Measurements from ENCODE around the gene ZFP2. TPM values are rescaled to one million over a fixed set of nuclear protein-coding genes. Genes with fewer than 3 reads are reported as not detected.

Gene ZFP2
- polyA plus RNA-seq (2011; rRNA removed) (0.05 and 0.10 TPM in 2 replicates), polyA plus RNA-seq (2017; fragmentation: RNase III; extraction: RNeasy Plus Mini Kit Qiagen cat#74134 plus additional on column Dnase treatment) (0.04 to 0.05 TPM (median 0.04 TPM) in 3 replicates), polyA minus RNA-seq (2011; rRNA and poly(A)+ RNA removed) (not detected in 2 replicates)
- polyA plus RNA-seq (2012; cell fraction: cytosol; rRNA removed), result not detected in 2 replicates
- polyA plus RNA-seq (2012; cell fraction: nucleus; rRNA removed), result not detected in 2 replicates

- H3K9me3 ChIP-seq, result peaks cover 76% of the 10 kb centered on the region
- POLR2A ChIA-PET, result interaction anchor here (0.5 kb wide), 1 partner anchor 129 kb away, joined by 5 read pairs; no protein-coding TSS in a partner anchor
- TF ChIP-seq TFCP2L1 (CRISPR knock-in tag; IDR thresholded peaks at IDR 0.05), result no peak
- TF ChIP-seq MAFK (IDR thresholded peaks at IDR 0.05; ENCODE audit: partially characterized antibody), result peak; percentile 66
- peak in 1 of 2 experiments; percentile 33; a peak in 1 of 5 replicates for TF ChIP-seq JUN (IDR thresholded peaks at IDR 0.05)
- peak; percentile 28 for TF ChIP-seq POLR2A (IDR thresholded peaks at IDR 0.05; ENCODE audit: low read length)
- TF ChIP-seq FOXS1 (CRISPR knock-in tag; IDR thresholded peaks at IDR 0.05), result no peak
- TF ChIP-seq E2F6 (IDR thresholded peaks at IDR 0.05; ENCODE audit: borderline replicate concordance, low read depth), result no peak
- peak within 1 kb of the TSS; percentile 62 for H3K4me2 ChIP-seq
- FAIRE-seq, result no peak
- 36% methylated on average over 8 of the region's 79 CpGs for WGBS (ENCODE audit: missing lambda C conversion rate)
- H3K4me1 ChIP-seq, result no peaks in the 10 kb centered on the region
- H3K27ac ChIP-seq, result peak within 1 kb of the TSS; percentile 65 to 86
- DNase-seq (ENCODE audit: low read depth in 1 of 2, low spot score in 1 of 2), result peak; percentile 18 to 48
- peak within 1 kb of the TSS; percentile 54 for H3K4me3 ChIP-seq
- ATAC-seq, result peak; percentile 96 to 98
- CTCF ChIA-PET, result interaction anchor here (0.6 kb wide), 1 partner anchor 902 kb away, joined by 3 read pairs; no protein-coding TSS in a partner anchor
These were observed at the start of gene ZFP2 for GRCh38 chr5:178895615-178896571. TSS of gene ZFP2 (plus strand) at chr5:178895913. CDS start at chr5:178931314, 35,401 bp downstream.

GRCh38 chr5:178849316-178849715, 46.4 kb upstream of the ZFP2 start:
- ChIA-PET CTCF (no interaction called here), POLR2A (no interaction called here)
- H3K4me2 ChIP-seq, result no peak overlapping the region
- 78% methylated on average over 5 of the region's 5 CpGs for WGBS (ENCODE audit: missing lambda C conversion rate)
- no peak for FAIRE-seq
- TF ChIP-seq HES2 (IDR thresholded peaks at IDR 0.05), result no peak
- no peak overlapping the region for H3K4me3 ChIP-seq
- peaks cover 10% of the 10 kb centered on the region; the same call in 2 of the 3 replicates for H3K9me3 ChIP-seq
- H3K4me1 ChIP-seq, result no peaks in the 10 kb centered on the region
- no peak for ATAC-seq
- no peak for DNase-seq (ENCODE audit: low read depth in 1 of 2, low spot score in 1 of 2)
- no peak overlapping the region for H3K27ac ChIP-seq

- peaks cover 21% of the 10 kb centered on the region for H3K9me3 ChIP-seq
- ATAC-seq (no peak), DNase-seq (ENCODE audit: low read depth in 1 of 2, low spot score in 1 of 2) (no peak), FAIRE-seq (no peak)
- ChIA-PET CTCF (no interaction called here), POLR2A (no interaction called here)
- H3K27ac ChIP-seq, result no peak overlapping the region
- H3K4me3 ChIP-seq, result no peak overlapping the region
- no peak overlapping the region for H3K4me2 ChIP-seq
- TF ChIP-seq HMGXB4 (CRISPR knock-in tag; IDR thresholded peaks at IDR 0.05; ENCODE audit: borderline replicate concordance), result no peak
- 37% methylated on average over 3 of the region's 3 CpGs for WGBS (ENCODE audit: missing lambda C conversion rate)
- no peaks in the 10 kb centered on the region for H3K4me1 ChIP-seq
These were observed 43.8 kb upstream of the ZFP2 start for GRCh38 chr5:178851951-178852350.

- Histone ChIP-seq H3K4me2 (no peak overlapping the region), H3K4me3 (no peak overlapping the region), H3K9me3 (peaks cover 41% of the 10 kb centered on the region), H3K27ac (no peak overlapping the region), H3K4me1 (no peaks in the 10 kb centered on the region)
- FAIRE-seq, result no peak
- ChIA-PET POLR2A (no interaction called here), CTCF (interaction anchor here (0.6 kb wide), 1 partner anchor 17 kb away, joined by 3 read pairs; no protein-coding TSS in a partner anchor)
- no peak for ATAC-seq
- no peak for DNase-seq (ENCODE audit: low read depth in 1 of 2, low spot score in 1 of 2)
- 19% methylated on average over 5 of the region's 5 CpGs for WGBS (ENCODE audit: missing lambda C conversion rate)
- TF ChIP-seq MAZ (IDR thresholded peaks at IDR 0.05; ENCODE audit: borderline replicate concordance, low read depth, low read length), result no peak
- TF ChIP-seq PHF8 (IDR thresholded peaks at IDR 0.05; ENCODE audit: borderline replicate concordance, low read depth), result no peak
- no peak for TF ChIP-seq FOSL2 (IDR thresholded peaks at IDR 0.05)
- no peak for TF ChIP-seq FOSL2 (CRISPR knock-in tag; IDR thresholded peaks at IDR 0.05)
- TF ChIP-seq CTCF (IDR thresholded peaks at IDR 0.05), result no peak
- no peak for TF ChIP-seq HEYL (CRISPR knock-in tag; IDR thresholded peaks at IDR 0.05)
- no peak for TF ChIP-seq NFE2L2 (conservative IDR thresholded peaks at IDR 0.05; ENCODE audit: low read length)
- TF ChIP-seq ZSCAN20 (CRISPR knock-in tag; IDR thresholded peaks at IDR 0.05), result no peak
- TF ChIP-seq RFX5 (IDR thresholded peaks at IDR 0.05), result no peak
- no peak for TF ChIP-seq ELK1 (IDR thresholded peaks at IDR 0.05; ENCODE audit: low read depth, low read length)
- no peak for TF ChIP-seq CHD2 (IDR thresholded peaks at IDR 0.05; ENCODE audit: low read length, partially characterized antibody)
- no peak for TF ChIP-seq ESRRA (IDR thresholded peaks at IDR 0.05; ENCODE audit: borderline replicate concordance, low read length)
- TF ChIP-seq PBX3 (IDR thresholded peaks at IDR 0.05), result no peak
These were observed 41.4 kb upstream of the ZFP2 start for GRCh38 chr5:178854284-178854683.

All from A549 (cell line).